Fibroblast of skin of scalp (primary cell): ENCODE data around the gene STX12. TPM values are rescaled to one million over a fixed set of nuclear protein-coding genes. Genes with fewer than 3 reads are reported as not detected.
"Not testable (repeated sequence)": the region's sequence is repeated elsewhere in the genome, so short reads cannot be mapped to it uniquely, and the experiment has no call there.

Experiments used
- DNase-seq: peaks from one replicate; pipeline ENCODE4 v3.0.0-alpha.2; 2013
- polyA plus RNA-seq, 2 experiments: library from polyadenylated mRNA; unstranded; fragments of 120-200 nt; gene quantifications; one replicate each; pipeline ENCODE4 v1.2.1, GENCODE V29; 2013; ENCODE audit not compliant: insufficient read length in 2 of 2

STX12 gene
- 59.9 TPM for polyA plus RNA-seq (2013, experiment 1 of 2; ENCODE audit: insufficient read length)
- polyA plus RNA-seq (2013, experiment 2 of 2; ENCODE audit: insufficient read length) = 65.1 TPM

DNA sequence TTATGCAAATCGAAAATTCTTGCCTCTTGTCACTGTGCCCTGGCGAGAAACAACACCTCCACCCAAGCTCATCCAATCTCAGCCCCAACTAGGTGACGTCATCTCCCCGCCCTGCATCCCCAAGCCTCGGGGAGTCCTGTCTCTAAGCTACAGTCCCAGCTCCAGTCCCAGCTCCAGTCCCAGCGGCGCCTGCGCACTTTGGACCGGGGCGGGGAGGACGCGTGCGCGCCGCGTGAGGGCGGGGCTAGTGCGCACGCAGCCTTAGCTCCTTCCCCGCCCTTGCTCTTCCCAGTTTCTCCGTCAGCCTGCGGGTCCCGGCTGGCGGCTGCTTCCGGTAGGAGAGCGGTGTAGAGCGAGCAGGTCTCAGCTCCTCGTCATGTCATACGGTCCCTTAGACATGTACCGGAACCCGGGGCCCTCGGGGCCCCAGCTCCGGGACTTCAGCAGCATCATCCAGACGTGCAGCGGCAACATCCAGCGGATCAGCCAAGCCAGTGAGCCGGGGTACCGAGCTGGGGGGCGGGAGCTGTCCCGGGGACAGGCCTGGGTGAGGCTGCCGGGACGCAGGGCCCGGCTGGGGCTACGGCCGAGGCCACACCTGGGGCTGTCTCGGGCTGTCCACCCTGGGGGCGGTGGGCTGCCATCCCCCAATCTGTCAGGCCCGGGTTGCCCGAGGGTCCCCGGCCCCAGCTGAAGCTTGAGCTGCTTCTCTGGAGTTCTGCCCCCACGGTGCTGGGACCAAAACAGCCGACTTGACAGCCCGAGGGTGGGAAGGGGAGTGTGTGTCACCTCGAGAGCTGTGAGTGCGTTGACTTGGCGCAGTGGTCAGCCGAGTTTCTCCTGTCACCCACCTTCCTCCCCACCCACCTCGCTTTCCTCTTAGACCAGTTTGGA, at the start of gene STX12:
Gene STX12, plus strand, starts transcription at position 288 of the 894 bp plus-strand sequence. Its CDS starts 89 bp downstream, at position 377.
- peak; percentile 100 for DNase-seq

DNA sequence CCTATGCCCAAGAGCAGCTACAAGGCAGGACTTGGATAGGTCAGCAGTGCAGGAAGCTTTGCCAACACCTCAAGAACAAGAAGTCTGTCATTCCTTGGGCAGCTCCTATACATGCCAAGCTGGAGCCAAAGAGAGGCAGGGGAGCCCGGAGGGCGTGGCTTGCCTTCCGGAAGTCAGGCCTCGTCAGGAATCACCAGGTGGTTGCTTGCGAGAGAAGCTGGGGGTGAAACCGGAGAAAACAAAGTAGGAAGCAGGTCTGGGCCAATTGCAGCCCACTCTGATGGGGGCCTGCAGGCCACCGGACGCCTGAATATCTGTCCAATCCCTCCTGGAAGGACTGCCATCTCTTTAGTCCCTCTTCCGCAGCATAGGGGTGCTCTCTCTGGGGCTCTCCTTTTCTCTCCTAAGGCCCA, 48.1 kb upstream of the STX12 start:
- peak; percentile 6 for DNase-seq

DNA sequence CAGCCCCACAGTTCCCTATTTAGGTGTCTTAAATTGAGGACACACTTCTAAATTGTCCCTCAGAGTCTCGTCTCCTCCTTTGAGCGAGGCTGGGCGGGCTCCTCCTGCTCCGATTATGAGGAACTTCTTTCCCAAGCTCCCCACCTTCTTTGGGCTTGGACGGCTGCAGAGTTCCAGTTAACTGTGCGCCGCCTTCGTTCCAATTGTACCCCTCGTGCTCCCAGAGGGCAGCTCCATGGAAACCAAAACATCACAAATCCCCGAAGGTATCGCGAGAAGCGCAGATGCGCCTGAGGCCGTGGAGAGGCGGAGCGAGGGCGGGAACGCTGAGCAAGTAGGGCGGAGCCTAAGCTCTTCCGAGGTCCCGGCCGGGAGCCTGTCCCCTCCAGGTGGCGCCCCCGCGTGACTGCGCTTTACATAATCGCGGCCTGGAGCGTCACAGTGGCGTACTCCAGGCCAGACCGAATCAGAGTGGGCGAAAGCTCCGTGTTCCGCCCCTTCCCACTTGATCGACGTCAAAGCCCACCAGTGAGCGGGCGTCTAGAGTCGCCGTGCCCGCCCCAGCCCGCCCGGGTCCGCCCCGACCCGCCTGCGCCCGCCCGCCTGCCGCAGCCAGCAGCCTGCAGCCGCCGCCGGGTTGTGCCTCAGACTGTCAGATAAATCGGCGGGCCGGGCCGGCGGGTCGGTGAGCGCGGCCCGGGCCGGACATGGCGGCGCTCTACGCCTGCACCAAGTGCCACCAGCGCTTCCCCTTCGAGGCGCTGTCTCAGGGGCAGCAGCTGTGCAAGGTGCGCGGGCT, 47.4 kb upstream of the STX12 start, which contains the start of gene FAM76A:
Gene FAM76A, plus strand, starts transcription at position 588 of the 799 bp plus-strand sequence. Its CDS starts 120 bp downstream, at position 708.
- peak; percentile 100 for DNase-seq

DNA sequence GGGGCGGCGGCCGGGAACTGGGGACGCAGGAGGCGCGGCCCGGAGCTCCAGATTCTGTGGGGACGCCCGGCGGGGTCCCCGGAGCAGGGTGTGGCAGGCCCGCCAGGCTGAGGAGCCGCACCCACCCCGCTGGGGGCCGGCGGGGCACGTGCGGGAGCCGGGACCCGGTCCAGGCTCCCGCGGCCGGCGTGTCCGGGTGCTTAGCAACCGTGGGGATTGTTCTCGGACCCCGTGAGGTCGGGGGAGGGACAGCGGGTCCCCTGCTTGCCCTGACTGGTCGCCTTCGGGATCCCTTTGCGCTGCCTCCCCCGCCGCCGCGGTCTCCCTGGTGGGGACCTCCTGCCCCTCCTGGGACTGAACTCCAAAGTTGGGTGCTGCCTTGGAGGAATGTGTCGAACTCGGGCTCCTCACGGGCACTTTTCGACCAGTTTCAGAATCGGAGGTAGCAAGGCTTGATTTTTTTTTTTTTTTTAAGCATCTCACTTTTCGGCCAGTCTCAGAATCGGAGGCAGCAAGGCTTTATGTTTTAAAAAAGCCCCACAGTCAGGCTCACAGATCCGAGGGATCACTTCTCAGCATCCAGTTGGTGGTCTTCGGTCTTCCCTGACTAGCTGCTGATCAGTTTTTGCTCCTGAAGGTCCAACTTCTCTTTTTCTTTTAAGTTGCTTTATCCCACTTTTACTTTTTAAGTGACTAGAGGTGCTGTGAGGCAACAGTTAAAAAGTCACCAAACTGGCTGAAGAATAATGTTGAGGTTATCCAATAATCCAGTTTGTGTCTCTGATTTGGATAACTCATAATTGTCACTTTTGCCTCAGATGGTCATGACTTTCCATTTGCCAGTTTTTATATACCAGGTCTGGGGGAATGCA, 46.6 kb upstream of the STX12 start:
- DNase-seq = peak; percentile 37

DNA sequence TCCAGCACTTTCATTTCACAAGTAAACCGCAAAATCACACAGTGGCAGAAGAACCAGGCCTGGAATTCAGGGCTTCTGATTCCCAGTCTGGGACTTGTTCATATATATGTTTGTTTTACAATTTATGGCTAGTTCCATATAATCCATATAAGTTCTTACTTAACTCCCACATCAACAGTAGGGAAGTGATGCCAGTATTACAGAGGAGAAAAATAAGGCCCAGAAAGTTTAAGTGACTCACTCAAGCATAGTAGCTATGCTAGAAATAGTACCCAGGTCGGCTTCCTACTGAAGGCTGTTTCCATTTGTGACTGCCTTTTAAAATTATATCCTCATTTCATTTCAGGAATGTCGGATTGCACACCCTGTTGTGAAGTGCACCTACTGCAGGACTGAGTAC, 45.9 kb upstream of the STX12 start:
- peak; percentile 25 for DNase-seq

DNA sequence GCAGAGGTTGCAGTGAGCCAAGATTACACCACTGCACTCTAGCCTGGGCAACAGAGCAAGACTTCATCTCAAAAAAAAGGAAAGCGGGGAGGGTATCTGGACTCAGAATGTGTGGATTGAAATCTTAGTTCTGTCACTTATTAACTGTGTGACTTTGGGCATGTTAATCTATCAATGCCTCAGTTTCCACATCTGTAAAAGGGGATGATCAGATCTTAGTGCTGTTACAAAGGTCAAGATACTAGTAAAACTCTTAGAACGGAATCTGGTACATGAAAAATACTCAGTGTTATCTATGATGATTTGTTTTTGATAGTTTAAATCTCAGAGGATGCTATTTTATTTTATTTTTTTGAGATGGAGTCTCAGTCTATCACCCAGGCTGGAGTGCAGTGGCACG, 36.8 kb upstream of the STX12 start:
- no peak for DNase-seq

DNA sequence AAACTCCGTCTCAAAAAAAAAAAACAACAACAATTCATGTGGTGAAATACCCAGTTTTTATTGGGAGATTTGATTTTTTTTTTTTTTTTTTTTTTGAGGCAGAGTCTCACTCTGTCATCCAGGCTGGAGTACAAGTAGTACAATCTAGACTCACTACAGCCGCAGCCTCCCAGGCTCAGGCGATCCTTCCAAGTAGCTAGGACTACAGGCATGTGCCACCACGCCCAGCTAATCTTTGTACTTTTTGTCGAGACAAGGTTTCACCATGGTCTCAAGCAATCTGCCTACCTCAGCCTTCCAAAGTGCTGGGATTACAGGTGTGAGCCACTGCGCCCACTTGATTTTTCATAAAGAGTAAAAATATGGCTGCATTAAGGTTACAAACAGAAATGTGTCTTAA, 31.9 kb upstream of the STX12 start:
- no peak for DNase-seq

DNA sequence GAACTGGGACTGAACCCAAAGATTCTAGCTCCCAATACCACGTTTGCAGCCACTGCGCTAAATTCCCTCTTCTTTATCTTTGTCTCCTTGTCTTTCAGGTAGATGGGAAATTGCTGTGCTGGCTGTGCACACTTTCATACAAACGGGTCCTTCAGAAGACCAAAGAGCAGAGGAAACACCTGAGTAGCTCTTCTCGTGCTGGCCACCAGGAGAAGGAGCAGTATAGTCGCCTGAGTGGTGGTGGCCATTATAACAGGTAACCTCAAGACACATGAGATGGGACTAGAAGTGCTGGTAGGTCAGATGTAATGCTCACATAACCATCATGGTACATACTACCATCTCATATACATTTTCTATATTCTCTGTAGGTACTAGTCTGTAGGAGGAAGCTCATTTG, 28.5 kb upstream of the STX12 start:
- no peak for DNase-seq

DNA sequence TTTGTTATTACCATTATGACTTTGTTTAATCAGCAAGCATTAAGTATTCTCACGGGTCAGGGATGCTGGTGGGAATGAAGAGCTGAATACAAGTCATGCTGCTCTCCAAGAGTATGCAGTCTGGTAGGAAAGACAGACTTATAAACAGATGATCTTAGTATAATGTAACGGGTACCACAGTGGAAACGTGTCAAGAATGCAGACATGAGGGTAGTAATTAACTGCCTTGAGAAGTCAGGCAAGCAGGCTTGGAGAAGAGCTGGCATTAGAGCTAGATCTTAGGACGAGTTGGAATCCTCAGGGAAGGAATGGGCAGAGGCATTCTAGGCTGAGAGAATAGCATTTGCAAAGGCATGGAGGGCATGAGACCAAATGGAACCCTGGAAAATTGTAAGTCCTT, 27.6 kb upstream of the STX12 start:
- DNase-seq = no peak

DNA sequence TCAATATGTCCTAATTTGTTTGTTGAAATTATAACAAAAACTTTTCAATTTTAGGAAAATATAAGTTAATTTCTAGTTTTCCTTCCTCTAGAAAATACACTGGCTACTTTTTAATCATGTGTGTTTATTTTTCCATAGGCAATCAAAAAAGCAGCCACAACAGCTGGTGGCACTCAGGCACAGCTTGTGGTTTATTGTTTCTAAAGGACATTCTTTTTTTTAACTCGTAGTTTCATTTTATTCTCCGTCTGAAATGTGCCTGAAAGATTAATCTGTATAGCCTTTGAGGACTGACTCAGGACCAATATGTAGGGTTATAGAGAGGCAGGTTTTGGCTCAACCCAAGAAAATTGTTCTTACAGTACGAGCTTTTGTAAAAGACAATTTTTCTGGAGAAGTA, 20.7 kb upstream of the STX12 start:
- no peak for DNase-seq

DNA sequence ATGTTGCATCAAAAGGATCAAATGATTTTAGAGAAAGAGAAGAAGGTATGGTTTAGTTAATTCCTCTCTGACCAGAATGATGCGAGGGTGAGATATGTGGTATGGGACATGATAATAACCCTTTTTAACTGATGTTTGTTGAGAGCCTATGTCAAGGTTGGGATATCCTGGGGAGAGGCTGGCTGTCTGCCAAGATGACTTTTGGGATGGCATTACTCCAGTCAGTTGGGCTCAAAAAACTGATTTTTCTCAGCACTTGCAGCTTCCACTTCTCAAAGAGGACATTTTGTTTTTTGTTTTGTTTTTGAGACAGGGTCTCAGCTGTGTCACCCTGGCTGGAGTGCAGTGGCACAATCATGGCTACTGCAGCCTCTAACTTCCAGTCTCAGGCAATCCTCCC, 17.7 kb upstream of the STX12 start:
- peak; percentile 4 for DNase-seq

DNA sequence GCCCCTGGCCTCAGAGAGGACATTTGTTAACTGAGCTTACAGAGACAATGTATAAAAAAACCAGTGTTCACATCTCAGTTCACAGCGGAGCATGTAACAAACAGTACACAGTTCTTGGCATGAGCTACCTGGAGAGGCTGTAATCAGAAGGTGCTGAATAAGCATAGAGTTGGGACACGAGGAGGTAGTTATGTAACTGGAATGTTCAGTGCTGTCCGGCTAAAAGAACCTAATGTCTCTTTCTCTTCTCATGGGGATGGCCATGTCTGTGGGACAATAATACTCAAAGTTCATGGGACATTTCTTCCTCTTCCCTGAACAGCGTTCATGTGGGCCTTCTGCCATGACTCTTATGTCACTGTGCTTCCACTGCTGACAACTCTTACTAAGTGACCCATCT, 17.2 kb upstream of the STX12 start:
- DNase-seq = no peak

DNA sequence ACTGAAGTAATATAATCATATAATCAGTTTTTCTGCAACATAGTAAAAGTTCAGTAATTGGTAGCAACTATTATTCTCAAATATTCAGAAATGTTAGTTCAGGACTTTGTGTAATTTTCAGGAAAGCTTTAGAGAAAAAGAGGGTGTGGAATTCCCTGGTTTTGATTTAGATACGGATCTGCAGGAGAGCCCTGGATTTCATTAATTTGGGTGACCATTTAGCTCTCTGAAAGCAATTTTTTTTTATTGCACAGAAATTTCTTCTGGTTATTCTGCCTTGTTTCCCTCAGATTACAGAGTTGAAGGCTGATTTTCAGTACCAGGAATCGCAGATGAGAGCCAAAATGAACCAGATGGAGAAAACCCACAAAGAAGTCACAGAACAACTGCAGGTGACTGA, 13.8 kb upstream of the STX12 start:
- DNase-seq = no peak

DNA sequence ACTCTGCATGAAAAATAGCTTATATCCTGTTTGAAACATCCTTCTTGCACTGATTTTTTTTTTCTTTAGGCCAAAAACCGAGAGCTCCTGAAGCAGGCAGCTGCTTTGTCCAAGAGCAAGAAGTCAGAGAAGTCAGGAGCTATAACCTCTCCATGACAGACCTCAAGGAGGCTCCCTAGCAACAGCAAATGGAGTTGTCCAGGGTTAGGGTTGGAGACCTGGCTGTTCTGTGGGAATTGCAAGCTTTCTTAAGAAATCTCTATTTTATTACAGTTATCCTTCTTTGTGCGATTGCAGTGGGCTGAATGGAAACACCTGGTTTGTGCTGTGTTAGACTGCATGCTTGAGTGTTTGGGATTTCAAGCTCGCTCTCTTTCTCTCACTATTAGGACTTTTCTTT, 12.6 kb upstream of the STX12 start:
- DNase-seq = peak; percentile 13

DNA sequence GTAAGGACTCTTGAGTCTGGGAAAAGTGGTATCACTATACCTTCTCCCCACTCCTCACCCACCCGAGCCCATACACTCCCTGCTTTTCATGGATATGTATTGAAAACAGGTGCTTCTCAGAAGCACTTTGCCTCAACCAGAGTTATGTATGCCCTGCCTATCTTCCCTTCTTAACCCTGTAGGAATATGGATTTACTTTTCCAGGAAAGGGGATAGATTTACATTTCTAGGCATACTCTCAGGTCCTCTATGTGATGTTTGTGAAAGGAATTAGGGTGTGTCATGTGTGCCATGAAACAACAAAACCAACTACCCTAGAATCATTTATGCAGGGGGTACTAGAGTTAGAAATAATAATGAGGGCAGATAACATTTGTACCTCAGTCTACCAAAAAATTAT, 11.0 kb upstream of the STX12 start:
- DNase-seq = no peak

DNA sequence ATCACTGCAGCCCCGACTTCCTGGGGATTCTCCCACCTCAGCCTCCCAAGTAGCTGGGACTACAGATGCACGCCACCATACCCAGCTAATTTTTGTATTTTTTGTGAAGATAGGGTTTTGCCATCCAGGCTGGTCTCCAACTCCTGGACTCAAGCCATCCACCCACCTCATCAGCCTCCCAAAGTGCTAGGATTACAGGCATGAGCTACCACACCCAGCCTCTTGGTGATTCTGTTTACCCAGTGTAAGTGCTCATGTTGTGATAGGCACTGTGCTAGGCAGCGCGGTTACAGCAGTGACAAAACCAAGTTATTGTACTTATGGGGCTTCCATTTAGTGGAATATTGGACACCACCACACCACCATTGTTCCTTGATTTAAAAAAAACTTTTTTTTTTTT, 9.7 kb upstream of the STX12 start:
- DNase-seq = no peak

DNA sequence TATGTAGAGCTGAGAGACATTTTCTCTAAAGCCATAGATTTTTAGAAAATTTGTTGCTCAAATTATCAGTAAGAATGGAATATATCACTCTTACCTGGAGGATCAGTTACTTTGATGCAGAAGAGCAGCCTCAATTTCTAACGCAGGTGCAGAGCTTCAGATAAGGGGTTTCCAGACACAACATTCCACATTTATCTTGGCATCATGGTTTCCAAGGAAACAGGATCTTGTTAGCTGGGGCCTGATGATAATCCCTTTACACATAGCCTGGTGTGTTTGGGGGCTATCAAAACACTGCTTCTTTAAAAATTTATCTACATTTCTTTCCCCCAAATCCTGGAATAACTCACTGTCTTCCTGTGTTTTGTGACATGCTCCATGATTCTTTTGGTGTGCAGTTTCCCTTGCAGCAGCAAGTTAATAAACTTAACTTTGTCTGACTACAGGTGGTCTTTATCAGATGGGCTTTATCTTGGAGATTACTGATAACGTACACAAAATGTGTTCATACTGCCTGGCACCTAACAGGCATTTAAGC, 2.7 kb upstream of the STX12 start:
- no peak for DNase-seq

DNA sequence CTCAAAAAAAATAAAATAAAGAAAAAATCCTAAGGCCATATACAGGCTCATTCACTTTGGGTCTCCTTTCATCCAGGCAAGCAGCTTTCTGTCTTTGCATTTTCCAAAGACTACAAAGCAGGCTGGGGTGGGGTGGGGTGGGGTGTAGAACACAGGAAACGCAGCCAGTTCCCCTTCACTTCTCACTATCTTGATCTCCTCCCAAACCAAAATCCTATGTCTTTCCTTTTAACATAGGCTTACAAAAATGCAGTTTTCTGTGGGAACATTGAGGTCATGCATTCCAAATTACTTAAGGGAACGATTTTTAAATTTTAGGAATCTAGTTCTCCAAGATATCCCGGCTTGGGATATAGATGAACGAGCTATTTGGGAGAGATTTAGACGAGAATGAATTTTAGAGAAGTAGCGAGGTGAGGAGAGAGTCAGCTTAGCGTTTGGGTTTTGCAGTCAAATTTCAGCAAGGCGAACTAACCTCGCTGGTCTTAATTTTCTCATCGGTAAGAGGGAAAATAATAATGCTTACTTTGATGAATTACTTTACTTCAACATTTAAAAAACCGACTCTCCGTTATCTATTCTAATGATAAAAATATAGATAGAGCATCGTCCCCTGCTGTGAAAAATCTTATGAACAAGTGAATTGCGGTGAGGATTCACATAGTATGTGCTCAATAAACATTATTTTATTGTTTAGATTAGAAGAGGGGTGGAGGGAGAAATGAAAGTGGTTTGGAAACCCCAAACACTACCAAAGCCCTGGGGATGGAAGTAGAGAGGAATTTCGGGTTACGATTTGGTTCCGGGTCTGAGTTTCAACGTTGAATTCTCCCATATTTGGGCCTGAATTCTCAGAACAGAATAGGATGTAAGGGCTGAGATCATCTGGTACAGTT, 735 bp upstream of the STX12 start:
- DNase-seq = peak; percentile 80

DNA sequence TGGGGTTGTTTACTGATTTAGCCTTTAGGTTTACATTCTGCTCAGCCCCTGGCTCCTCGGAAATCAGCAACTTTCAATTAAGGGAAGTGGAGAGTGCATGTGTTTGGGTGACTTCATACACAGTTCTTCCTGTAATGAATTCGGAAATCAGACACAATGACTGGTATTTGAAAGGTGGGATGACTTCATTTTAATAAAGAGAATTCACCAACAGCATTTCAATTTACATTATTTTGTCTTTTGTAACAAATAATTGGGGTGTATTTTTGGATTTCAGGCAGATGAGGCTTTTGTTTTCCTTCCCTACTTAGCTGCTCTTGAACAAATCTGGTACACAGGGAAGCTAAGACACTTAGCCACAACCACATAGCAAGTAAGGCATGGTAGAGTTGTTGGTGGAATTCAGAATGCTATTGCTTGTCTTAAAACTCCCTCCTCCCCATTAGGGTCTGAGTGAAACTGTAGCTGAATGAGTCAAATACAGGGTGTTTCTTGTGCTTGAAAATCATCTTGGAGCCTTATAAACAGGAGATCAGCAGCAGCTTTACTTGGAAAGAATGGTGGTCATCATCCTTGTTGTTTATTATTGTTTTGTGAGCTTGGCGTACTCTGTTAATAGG, 917 bp downstream of the STX12 start:
- DNase-seq = peak; percentile 22

DNA sequence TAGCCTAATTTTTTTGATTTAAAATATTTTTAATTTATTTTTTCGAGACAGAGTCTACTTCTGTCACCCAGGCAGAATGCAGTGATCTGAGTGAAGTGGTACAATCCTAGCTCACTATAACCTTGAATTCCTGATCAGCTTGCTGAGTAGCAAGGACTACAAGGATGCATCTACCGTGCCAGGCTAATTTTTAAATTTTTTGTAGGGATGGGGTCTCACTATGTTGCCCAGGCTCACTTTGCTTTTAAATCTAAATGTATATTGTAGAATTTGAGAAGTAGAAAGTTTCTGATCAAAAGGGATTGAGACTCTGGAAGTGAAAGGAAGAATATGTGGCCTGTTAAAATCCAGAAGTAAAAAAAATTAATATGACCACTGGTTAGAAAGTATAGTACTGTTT, 1.6 kb downstream of the STX12 start:
- DNase-seq = no peak

DNA sequence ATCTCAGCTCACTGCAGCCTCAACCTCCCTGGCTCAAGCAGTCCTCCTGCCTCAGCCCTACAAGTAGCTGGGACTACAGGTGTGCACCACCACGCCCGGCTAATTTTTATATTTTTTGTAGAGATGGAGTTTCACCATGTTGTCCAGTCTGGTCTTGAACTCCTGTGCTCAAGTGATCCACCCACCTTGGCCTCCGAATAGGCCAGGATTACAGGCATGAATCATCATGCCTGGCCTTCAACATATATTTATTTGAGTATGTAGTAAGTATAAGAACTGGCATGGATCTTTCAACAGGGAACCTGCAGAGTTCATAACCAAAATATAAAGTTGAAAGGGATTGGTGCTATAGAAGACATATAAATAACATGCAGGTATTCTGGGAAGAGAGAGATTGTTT, 2.3 kb downstream of the STX12 start:
- DNase-seq = not testable (repeated sequence)
